DOHH2 (cell line): ENCODE measurements around the gene TEKTIP1.

Experiments used
- EZH2phosphoT487 ChIP-seq: fragments of 200-600 bp; sonication (generic); IDR thresholded peaks from 2 replicates; pipeline ENCODE4 v1.6.1; 2017; ENCODE audit warnings: borderline replicate concordance, mild to moderate bottlenecking, antibody characterized with exemption, low read length, moderate library complexity, mixed read lengths
- TF ChIP-seq, protein P1 (sequence below): fragments of 200-600 bp; sonication (generic); IDR thresholded peaks from one replicate; pipeline ENCODE4 v1.5.1; 2014; ENCODE audit warnings: antibody characterized with exemption, mild to moderate bottlenecking, low read depth, low read length; ENCODE audit not compliant: poor library complexity, severe bottlenecking

DNA sequence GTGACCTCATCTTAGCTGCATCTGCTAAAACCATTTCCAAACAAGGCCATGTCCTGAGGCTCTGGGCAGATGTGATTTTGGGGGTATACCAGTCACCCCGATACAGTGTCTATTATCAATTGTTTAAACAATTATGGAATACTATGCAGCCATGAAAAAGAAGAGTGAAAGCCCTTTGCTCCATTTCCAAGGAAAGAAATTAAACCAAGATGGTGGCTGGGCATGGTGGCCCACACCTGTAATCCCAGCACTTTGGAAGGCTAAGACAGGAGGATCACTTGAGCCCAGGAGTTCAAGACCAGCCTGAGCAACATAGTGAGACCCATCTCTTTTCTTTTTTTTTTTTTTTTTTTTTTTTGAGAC, 763 bp downstream of the TEKTIP1 start:
- TF ChIP-seq, protein P1, sequence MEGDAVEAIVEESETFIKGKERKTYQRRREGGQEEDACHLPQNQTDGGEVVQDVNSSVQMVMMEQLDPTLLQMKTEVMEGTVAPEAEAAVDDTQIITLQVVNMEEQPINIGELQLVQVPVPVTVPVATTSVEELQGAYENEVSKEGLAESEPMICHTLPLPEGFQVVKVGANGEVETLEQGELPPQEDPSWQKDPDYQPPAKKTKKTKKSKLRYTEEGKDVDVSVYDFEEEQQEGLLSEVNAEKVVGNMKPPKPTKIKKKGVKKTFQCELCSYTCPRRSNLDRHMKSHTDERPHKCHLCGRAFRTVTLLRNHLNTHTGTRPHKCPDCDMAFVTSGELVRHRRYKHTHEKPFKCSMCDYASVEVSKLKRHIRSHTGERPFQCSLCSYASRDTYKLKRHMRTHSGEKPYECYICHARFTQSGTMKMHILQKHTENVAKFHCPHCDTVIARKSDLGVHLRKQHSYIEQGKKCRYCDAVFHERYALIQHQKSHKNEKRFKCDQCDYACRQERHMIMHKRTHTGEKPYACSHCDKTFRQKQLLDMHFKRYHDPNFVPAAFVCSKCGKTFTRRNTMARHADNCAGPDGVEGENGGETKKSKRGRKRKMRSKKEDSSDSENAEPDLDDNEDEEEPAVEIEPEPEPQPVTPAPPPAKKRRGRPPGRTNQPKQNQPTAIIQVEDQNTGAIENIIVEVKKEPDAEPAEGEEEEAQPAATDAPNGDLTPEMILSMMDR: no peak
- no peak for TF ChIP-seq EZH2phosphoT487
